Adrenal gland (tissue), 12 donors: ENCODE data around the gene PDIA2. TPM values are rescaled to one million over a fixed set of nuclear protein-coding genes. Genes with fewer than 3 reads are reported as not detected.

Experiments used
- DNase-seq, 7 donors: peaks; one replicate each; pipeline ENCODE4 v3.0.0-alpha.2; 2019 to 2020
- H3K27ac ChIP-seq, 5 donors: fragments of 200-600 bp; sonication (generic) in 4 of 5; 1 replicate in 3 of 5; 2 replicates in 2 of 5; pipeline versions ENCODE4 v1.5.1 to v1.8.0; 2016 to 2020; ENCODE audit warnings: mild to moderate bottlenecking in 1 of 5
- H3K27me3 ChIP-seq: fragments of 200-600 bp; 2 replicates; pipeline ENCODE4 v1.8.0; 2021
- H3K36me3 ChIP-seq, 2 donors: fragments of 200-600 bp; replicated peaks in 1 of 2; 1 replicate in 1 of 2; 2 replicates in 1 of 2; pipeline versions ENCODE4 v1.5.1 to v1.8.0; 2018 to 2022
- H3K4me1 ChIP-seq, 2 donors: fragments of 200-600 bp; replicated peaks in 1 of 2; 1 replicate in 1 of 2; 2 replicates in 1 of 2; pipeline versions ENCODE4 v1.5.1 to v1.8.0; 2018 to 2021
- H3K4me3 ChIP-seq, 4 donors: fragments of 200-600 bp; sonication (generic) in 3 of 4; one replicate each; pipeline ENCODE4 v1.5.1; 2016 to 2018
- H3K9me3 ChIP-seq, 3 donors: fragments of 200-600 bp; sonication (generic) in 1 of 3; replicated peaks in 1 of 3; 1 replicate in 2 of 3; 2 replicates in 1 of 3; pipeline versions ENCODE4 v1.5.1 to v1.8.0; 2016 to 2021
- CTCF ChIP-seq, 6 experiments: fragments of 450-650 bp in 4 of 6; fragments of 200-600 bp in 2 of 6; sonication (generic) in 1 of 6; IDR thresholded peaks; 1 replicate in 5 of 6; 2 replicates in 1 of 6; pipeline versions ENCODE4 v1.5.1 to v1.8.0; 2016 to 2021; ENCODE audit warnings: antibody characterized with exemption in 6 of 6, mild to moderate bottlenecking in 2 of 6, moderate library complexity in 1 of 6
- POLR2A ChIP-seq, 2 donors: fragments of 450-650 bp; IDR thresholded peaks; one replicate each; pipeline ENCODE4 v1.6.1; 2017; ENCODE audit warnings: antibody characterized with exemption in 2 of 2, mild to moderate bottlenecking in 2 of 2, moderate library complexity in 1 of 2
- WGBS, 4 donors: extraction: QIAGEN DNeasy Blood & Tissue Kit in 2 of 4; methylation state at CpG; one replicate each; pipeline versions ENCODE4 v1.1.5 to v1.1.7; 2013 to 2017; 5-methylcytosine and 5-hydroxymethylcytosine counted together
- intact Hi-C, 2 donors: fragments of 100-400 bp; cut with DNase I; formaldehyde crosslinking; loops; one replicate each; pipeline versions ENCODE4 v1.14.1 to v1.15.0; 2022 to 2023
- polyA plus RNA-seq, 3 donors: library from polyadenylated mRNA; stranded (reverse); fragments of 200-250 nt in 2 of 3; fragments of 350-450 nt in 1 of 3; fragmentation: Illumina TruSeq in 1 of 3; extraction: RNeasy Lipid Tissue Mini Kit (QIAGEN cat#74804) in 1 of 3; gene quantifications; one replicate each; pipeline ENCODE4 v1.2.3, GENCODE V29; 2013 to 2014
- total RNA-seq, 9 donors: library from RNA; depleted of rRNA in 4 of 9; stranded (reverse); fragments of >200 nt in 4 of 9; fragments of 120-200 nt in 1 of 9; fragmentation: NEBNext Ultra II Directional in 1 of 9; extraction: Animal tissue kit (Norgen Biotek cat#: 25700) in 1 of 9; gene quantifications; one replicate each; pipeline versions ENCODE4 v1.1.0 to v1.2.4, GENCODE V29; 2013 to 2023
- donor health status: healthy with polysubstance abuse.
- donor health status: Bipolar disorder and iron deficiency.
- donor health status: DM: yes; HTN: yes; CAD: no.
- donor health status: DM: no; HTN: no; CAD: no.
- donor health status: DM: no; HTN: no; CAD: no.
- donor health status: DM: yes; HTN: yes; CAD: no.

PDIA2 gene
- total and polyA plus RNA-seq, 12 donors, result 0.28 to 9.7 (median 0.86) TPM; not detected in 4

GRCh38 chr16:320206-320605, 37.2 kb downstream of the PDIA2 start:
- TF ChIP-seq CTCF (IDR thresholded peaks at IDR 0.05), result no peak
- no peak for TF ChIP-seq POLR2A (IDR thresholded peaks at IDR 0.05)
- Histone ChIP-seq H3K36me3 (no peaks in the 10 kb centered on the region), H3K4me3 (no peak overlapping the region), H3K27me3 (no peaks in the 10 kb centered on the region), H3K4me1 (no peaks in the 10 kb centered on the region), H3K27ac (no peak overlapping the region), H3K9me3 (no peaks in the 10 kb centered on the region)
- intact Hi-C loops, result no loop called here
- 93 to 96% (median 94%) methylated on average over 5 of the region's 5 CpGs for WGBS, 4 donors
- DNase-seq, result no peak

- Histone ChIP-seq H3K4me3 (no peak overlapping the region), H3K27me3 (no peaks in the 10 kb centered on the region), H3K27ac (peak overlapping the region in 1 of 5 donors; percentile 27), H3K9me3 (no peaks in the 10 kb centered on the region), H3K4me1 (no peaks in the 10 kb centered on the region), H3K36me3 (no peaks in the 10 kb centered on the region)
- WGBS, 4 donors, result 66 to 82% (median 78%) methylated on average over 9 of the region's 9 CpGs
- intact Hi-C loops, result no loop called here
- TF ChIP-seq CTCF (IDR thresholded peaks at IDR 0.05) (no peak), POLR2A (IDR thresholded peaks at IDR 0.05) (no peak)
- no peak for DNase-seq
Observed at GRCh38 chr16:321532-321931, 38.6 kb downstream of the PDIA2 start.

DNA sequence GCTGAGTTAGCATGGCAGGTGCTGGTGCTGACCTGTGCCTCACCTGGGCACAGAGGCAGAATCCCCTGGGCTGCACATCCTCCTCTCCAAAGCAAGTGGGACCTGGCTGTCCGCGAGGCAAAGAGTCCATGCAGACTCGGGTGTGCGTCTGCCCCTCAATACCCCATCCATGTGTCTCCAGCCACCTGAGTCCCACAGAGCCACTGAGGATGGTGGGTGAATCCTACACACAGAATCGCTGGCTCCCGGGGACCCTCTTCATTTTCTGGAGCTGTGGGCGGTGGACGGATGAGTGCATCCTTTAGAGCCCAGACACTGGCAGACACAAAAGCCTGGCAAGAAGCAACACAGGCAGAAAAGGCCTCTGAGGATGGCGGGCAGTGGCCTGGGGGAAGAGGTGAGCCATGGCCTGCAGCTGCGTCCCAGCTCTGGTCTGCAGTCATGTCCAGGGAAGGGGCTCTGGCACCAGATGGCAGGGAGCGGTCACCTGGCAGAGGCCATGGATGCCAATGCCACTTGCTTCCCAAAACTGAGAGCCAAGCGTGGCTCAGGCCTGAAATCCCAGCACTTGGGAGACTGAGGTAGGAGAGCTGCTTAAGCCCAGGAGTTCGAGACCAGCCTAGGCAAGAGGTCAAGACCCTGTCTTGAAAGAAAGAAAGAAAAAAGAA, 39.6 kb downstream of the PDIA2 start:
- DNase-seq, result no peak
- no peaks in the 10 kb centered on the region for H3K27me3 ChIP-seq
- TF ChIP-seq CTCF (IDR thresholded peaks at IDR 0.05), result no peak
- no peak for TF ChIP-seq POLR2A (IDR thresholded peaks at IDR 0.05)
- intact Hi-C loops, result no loop called here
- H3K36me3 ChIP-seq, result no peaks in the 10 kb centered on the region
- no peak overlapping the region for H3K27ac ChIP-seq
- no peak overlapping the region for H3K4me3 ChIP-seq
- H3K9me3 ChIP-seq, result no peaks in the 10 kb centered on the region
- WGBS, 4 donors, result 91 to 95% (median 92%) methylated on average over 7 to 13 of the region's 13 CpGs
- H3K4me1 ChIP-seq, result peaks cover 9 to 10% of the 10 kb centered on the region in 2 donors

DNA sequence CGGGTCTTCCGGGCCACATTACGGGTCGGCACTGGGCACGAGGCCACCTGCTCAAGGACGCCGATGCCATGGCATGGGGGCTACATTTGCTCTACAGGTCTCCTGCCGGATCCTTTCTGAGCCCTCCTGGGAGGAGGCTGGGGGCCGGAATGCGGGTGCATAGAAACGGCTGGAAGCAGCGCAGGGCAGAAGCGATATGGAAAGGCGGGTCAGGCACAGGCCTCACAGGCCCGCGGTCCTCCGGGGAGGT, 41.2 kb downstream of the PDIA2 start:
- TF ChIP-seq POLR2A (IDR thresholded peaks at IDR 0.05), result no peak
- no peak for TF ChIP-seq CTCF (IDR thresholded peaks at IDR 0.05)
- Histone ChIP-seq H3K4me1 (peaks cover 14 to 16% of the 10 kb centered on the region in 2 donors), H3K4me3 (no peak overlapping the region), H3K36me3 (no peaks in the 10 kb centered on the region), H3K9me3 (no peaks in the 10 kb centered on the region), H3K27ac (no peak overlapping the region), H3K27me3 (no peaks in the 10 kb centered on the region)
- 87 to 93% (median 90%) methylated on average over 13 to 17 of the region's 17 CpGs for WGBS, 4 donors
- DNase-seq, result no peak
- intact Hi-C loops, result no loop called here
